B cell (primary cell): ENCODE data around the gene KCNK2.

Source experiments
- EZH2 ChIP-seq: IDR thresholded peaks from 2 replicates; pipeline ENCODE4 v1.6.1; 2012; ENCODE audit warnings: borderline replicate concordance, low read depth, mild to moderate bottlenecking, moderate library complexity, low read length; ENCODE audit not compliant: insufficient read depth, poor library complexity, severe bottlenecking
- TF ChIP-seq, protein P1 (sequence below): fragments of 200-600 bp; IDR thresholded peaks from one replicate; pipeline ENCODE4 v1.8.0; 2022; ENCODE audit warnings: antibody characterized with exemption, mild to moderate bottlenecking

DNA sequence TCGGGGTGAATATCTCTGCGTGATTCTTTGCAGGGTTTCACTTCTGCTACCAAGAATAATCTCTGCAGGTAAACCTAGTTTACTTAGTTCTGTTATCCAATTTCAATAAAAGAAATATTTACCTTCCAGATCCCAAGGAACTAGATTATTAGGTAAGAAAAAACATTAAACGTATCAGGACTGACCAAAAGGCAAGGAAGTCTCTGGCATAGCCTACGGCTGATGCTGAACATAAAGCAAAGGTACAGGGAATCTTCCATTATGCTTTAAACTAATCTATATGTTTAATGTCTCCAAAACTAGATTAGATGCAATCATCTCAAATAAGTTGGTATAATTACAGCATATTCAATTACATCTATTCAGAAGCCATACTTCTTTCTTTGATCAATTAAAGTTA, 168.9 kb downstream of the KCNK2 start:
- no peak for TF ChIP-seq EZH2
- TF ChIP-seq, protein P1, sequence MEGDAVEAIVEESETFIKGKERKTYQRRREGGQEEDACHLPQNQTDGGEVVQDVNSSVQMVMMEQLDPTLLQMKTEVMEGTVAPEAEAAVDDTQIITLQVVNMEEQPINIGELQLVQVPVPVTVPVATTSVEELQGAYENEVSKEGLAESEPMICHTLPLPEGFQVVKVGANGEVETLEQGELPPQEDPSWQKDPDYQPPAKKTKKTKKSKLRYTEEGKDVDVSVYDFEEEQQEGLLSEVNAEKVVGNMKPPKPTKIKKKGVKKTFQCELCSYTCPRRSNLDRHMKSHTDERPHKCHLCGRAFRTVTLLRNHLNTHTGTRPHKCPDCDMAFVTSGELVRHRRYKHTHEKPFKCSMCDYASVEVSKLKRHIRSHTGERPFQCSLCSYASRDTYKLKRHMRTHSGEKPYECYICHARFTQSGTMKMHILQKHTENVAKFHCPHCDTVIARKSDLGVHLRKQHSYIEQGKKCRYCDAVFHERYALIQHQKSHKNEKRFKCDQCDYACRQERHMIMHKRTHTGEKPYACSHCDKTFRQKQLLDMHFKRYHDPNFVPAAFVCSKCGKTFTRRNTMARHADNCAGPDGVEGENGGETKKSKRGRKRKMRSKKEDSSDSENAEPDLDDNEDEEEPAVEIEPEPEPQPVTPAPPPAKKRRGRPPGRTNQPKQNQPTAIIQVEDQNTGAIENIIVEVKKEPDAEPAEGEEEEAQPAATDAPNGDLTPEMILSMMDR, result no peak
